Activated CD4-positive, CD25-positive, alpha-beta regulatory T cell (primary cell): ENCODE results near the gene JARID2.

Experiments used
- DNase-seq, 4 experiments: peaks; one replicate each; lab custom pipeline; 2025; lab: John Stamatoyannopoulos, UW

JARID2 gene

GRCh38 chr6:15440040-15440439 is 194.2 kb downstream of the JARID2 start:
- DNase-seq, result no peak

DNA sequence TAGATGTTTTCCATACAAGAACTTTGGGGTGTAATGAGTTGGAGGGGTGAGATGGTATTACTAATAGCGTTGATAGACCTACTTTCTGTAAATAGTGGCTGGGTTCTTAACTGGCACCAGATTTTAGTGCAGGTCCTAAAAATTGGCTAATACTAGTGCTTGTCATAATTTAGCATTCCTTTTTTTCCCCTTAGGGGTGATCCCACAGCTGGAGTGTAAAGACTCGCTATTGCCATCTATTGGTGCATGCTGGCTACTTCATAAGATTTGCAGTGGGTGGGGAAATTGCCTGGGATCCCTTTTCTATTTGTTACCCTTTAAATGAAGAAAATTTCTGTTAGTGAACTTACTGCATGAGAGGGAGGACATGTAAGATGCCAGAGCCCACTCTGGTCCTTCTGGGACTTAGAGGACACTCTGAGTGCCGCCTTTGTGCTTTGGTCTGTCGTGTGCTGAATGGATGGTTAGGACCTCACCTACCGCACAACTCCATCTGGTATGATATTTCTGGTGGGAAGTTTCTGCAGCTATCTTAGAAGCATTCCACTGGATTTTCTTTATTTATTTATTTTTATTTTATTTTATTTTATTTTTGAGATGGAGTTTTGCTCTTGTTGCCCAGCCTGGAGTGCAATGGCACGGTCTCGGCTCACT is 195.5 kb downstream of the JARID2 start:
- DNase-seq, result no peak

DNA sequence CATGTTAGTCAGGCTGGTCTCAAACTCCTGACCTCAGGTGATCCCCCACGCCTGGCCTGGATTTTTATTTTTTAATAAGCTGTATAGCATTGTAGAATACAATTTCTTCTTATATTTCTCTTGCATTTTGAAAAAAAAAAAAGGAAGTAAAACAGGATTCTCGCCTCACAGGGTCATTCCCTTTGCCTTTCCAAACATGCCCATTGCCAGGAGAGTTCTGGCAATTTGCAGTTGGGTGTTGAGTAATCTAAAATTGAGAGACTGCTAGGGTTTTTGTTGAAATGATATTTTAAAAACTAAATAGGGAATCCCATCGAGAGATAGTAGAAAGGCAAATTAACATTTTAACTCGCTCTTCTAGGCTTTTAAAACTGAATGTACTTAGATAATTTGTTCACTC is 196.1 kb downstream of the JARID2 start:
- no peak for DNase-seq

DNA sequence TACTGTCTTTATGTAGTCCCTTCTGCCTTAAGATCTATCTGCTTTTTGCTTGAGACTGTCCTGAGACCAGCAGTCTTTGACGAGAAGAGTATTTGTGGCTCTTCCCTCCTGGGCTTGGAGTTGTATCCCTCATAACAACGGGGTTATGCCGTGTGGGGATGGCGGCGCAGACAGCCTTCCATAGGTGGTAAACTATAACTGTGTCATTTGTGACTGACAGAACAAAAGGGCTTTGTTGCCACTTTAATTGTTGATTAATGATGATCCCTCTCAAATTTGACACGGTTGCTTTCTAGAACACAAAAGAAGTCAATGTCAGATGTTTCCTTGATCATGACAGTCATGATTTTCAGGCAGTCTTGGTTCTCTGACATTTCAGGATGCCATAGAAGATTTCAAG is 196.6 kb downstream of the JARID2 start:
- no peak for DNase-seq

DNA sequence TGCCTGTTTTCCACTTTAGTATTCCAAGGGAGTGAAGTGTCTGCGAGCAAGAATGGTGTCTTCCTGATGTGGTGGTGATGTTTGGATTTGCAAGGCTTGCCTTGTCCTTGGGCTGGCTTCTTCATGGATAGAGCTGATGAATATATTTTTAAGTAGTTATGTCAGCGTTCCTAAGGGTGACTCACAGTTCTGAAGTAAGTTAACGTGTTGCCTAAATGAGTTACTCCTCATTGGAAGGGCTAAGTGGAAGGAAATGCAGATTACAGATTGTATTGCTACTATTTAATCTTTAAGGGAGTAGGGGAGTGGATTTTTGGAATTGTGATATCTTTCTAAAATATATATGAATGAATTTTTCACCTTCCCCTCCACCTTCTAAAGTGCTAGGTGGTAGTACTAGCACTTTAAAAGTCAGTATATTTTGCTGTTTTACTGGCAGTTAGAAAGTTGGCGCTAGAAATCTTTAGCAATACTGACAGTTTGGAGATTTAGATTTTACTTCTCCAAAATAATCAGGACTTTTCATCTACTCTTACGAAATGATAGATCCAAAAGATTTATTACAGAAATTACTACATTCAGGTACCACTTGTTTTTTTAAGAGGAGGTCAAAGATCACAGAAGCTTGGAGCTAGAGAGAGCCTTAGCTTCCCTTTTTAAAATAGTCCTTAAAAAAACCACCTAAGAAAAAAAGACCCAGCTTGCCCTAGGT is 197.4 kb downstream of the JARID2 start:
- no peak for DNase-seq

GRCh38 chr6:15444081-15444731 is 198.3 kb downstream of the JARID2 start:
- no peak for DNase-seq

- no peak for DNase-seq
Observed at GRCh38 chr6:15444881-15445280, 199.0 kb downstream of the JARID2 start.

DNA sequence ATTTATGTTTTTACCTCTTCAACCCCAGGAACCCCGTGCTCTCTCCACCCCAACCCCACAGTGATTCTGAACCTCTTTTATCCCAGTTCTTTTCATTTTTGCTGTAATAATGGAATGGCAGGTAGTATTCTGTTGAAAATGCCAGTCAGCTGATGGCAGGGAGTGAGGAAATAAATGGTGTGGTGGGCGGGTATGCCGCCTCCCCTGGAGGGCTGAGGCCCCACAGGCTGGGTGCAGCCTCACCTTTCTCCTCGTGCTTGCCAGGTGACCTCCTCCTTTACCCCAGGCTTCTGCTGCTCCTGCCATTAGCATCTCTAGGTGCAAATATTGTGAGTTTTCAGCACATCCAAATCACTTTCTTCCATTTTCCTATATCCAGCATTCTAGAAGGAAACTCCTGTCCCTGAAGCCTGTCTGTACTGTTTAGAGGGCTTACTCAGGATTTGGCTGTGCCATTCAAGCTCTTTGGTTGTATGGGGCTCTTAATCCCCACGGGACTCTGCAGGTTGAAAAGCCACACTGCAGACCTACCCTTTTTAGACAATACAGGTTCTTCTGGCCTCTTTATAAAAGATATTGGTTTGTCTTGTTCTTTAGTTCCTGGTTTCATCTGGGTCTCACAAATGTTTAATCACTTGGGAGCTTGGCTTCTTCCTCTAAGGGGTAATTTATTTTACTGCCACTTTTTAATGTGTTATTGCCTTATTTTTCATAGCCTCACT is 201.8 kb downstream of the JARID2 start:
- DNase-seq, result no peak

DNA sequence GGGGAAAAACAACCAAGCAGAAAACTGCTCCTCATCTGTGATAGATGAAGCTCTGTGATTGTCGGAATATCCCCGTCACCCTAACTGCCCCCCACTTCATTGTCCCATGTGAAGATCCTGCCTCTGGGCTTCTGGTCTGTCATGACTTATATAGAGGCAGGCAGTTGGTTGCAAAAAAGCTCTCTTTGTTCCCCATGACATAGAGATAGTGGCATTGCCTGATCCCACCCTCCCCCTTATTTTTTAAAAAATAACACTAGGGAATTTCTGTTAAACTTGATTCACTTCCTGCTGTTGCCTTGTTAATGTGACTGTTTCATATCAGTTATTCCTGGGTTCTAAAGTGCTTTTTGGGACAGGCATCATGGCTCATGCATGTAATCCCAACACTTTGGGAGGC is 203.1 kb downstream of the JARID2 start:
- no peak for DNase-seq

DNA sequence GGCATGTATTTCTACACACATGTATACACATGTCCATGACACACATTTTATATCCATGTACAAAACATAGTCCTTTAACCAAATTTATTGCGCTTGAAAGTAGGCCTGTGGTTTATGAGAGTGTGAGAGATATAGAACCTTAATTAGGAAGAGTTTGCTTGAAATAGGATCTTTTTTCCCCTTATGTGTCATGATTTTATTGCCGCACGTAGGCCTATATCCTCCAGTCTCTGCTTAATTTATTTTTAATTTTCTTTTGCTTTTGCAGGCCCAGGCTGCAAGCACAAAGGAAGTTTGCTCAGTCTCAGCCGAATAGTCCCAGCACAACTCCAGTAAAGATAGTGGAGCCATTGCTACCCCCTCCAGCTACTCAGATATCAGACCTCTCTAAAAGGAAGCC is 205.9 kb downstream of the JARID2 start:
- DNase-seq, result no peak

GRCh38 chr6:15452182-15452941 is 206.5 kb downstream of the JARID2 start:
- no peak for DNase-seq

- no peak for DNase-seq
Observed at GRCh38 chr6:15453186-15453585, 207.3 kb downstream of the JARID2 start.

DNA sequence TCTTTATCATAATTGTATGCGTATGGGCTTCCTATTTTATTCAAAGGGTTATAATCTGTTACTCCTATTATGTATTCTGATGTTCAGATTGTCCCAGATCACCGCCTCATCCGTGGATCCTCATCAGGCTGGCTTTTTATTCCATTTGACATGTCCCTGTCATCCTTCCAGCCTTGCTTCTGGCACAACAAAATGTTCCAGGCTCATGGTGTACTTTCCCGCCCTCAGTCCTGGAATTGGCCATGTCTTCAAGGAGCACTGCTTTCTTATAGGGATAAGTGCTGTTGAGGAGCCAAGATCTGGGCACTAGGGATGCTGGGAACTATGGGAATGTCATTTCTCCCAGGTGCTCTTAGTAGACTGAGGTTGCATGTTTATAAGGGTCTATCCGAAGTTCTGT is 207.8 kb downstream of the JARID2 start:
- no peak for DNase-seq

DNA sequence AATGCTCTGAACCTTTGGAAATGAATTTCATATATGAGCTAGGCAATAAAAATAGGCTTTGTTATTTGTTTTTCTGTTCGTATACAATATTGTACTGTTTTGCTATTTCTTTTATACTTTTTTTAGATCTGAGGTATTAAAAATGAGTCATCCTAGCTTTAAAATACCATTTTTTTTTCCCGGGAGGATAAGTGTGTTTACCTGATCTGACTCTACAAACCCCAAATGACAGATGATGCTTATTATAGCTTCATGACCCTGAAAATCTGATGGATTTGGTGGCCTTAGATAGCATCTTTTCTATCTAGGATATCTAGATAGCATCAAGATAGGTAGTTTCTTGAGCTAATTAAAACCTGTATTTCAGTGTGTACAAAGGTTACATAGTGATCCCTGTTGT is 210.6 kb downstream of the JARID2 start:
- no peak for DNase-seq

GRCh38 chr6:15457121-15457650 is 211.3 kb downstream of the JARID2 start:
- no peak for DNase-seq

- DNase-seq, result no peak
Observed at GRCh38 chr6:15458021-15458459, 212.2 kb downstream of the JARID2 start.

DNA sequence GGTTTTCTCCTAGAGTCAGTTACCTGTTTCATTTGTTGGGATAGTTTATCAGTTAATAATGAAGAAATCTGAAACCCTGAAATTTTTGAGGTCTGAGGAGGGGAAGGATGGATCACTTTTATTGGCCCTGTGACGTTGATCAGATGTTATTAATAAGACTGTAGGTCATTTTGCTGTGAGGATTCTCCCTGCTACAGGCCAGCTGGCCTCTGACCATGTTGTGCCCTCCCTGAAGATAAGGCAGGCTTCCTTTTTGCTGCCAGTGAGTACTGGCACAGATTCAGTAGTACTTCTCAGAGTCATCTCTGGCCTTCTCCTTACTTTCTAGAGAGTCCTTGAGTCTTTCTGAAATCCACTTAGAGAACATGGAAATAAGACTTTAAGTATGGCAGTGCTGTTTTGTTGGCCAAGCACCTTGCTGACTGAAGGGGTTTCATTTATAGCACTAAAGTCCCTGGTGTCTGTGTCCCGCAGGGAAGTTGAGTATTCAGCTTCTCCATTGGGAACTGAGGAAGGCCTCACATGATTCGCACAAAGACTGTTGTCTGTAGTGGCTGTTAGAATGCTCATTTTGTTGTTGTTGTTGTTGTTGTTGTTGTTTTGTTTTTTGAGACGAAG is 214.3 kb downstream of the JARID2 start:
- no peak for DNase-seq

DNA sequence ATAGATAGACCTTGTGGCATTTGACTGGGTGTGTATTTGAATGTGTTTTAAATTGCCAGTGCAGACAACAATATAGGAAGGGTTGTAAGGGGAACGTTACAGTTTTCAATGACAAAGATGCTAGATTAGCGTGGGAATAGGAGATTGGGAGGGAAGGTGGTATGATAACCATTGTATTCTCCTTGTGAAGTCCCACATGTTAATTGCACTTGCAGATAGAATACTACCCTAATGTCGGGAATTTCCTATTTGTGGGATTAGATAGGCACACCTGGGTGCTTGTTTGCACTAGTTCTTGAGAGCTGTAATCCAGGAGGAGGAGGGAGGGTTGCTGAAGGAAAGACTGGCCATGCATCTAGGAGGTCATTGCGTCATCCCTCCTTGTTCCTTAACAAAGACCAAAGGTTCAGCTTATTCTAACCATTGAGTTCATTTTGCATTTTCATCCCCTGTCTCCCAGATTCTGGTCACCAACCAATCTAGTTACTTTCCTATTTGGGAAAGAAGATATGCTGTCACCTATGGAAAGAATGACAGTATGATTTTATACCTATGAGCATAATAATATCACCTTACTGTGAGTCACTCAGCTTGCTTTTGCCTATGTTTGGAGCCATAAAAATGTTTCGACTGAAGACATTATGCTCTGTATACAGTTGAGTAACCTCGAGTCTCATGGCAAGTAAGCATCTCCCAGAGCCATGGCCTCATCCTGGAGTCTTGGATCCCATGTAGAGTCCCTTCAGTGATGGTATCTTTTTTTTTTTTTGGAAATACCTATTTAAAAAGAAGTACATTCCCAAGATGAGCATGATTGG is 215.5 kb downstream of the JARID2 start:
- no peak for DNase-seq

DNA sequence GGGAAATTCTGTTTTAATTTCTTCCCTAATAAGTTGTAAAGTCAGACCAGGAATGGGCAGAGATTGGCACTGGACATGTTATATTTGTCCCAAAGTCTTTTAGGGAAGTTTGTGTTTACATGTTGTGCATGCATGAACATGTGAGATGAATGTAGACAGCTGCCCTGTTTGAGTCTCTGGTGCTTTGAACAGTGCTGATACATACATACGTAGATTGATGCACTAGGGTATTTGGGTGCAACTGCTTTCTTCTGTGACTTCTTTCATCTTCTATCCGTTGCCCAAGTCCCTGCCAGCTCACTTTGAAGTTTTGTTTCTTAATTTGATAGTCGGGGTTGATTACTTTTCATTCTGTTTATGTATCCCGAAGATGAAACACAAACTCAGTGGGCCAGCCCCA is 216.4 kb downstream of the JARID2 start:
- no peak for DNase-seq
